HG03097 (cell line): Measurements from ENCODE around the gene ANKRD23.
"Not testable (repeated sequence)": the region's sequence is repeated elsewhere in the genome, so short reads cannot be mapped to it uniquely, and the experiment has no call there.

ENCODE experiments used
- ATAC-seq: cut with Tn5 transposase; IDR thresholded peaks from one replicate; pipeline ENCODE4 v1.9.1; 2021; ENCODE audit not compliant: unreplicated experiment, low FRiP score

The ANKRD23 gene

DNA sequence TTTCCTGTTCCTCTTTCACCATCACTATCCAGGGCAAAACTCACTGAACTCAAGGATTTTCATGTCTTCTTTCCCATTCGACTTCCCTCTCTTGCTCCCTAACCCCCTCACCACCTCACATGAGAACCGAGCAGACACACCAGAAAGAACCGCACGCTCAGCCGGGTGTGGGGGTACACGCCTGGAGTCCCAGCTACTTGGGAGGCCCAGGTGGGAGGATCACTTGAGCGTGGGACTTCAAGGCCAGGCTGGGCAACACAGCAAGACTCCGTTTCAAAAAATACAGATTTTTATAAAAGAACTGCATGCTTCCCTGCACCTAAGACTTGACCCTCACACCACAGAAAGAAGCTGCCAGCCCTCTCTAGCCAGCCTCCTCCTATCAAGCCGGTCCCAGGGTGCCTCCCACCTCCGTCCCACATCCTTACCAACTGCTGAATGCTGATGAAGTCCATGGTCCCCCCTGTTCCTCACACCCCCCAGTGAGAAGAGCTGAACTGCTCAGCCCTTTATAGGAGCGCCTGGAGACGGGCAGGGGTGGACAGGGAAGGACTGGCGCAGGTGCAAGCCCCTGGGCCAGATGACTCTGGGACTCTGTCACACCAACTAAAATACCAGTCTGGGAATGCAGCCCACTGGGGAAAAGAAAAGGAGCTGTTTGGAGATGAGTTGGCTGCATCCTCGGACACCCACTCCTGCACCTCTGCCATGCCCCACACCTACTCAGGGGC is at the start of gene ANKRD23:
ANKRD23 (minus strand) TSS at position 484 of the 731 bp plus-strand sequence; CDS start at position 455, 29 bp downstream.
- no peak for ATAC-seq

DNA sequence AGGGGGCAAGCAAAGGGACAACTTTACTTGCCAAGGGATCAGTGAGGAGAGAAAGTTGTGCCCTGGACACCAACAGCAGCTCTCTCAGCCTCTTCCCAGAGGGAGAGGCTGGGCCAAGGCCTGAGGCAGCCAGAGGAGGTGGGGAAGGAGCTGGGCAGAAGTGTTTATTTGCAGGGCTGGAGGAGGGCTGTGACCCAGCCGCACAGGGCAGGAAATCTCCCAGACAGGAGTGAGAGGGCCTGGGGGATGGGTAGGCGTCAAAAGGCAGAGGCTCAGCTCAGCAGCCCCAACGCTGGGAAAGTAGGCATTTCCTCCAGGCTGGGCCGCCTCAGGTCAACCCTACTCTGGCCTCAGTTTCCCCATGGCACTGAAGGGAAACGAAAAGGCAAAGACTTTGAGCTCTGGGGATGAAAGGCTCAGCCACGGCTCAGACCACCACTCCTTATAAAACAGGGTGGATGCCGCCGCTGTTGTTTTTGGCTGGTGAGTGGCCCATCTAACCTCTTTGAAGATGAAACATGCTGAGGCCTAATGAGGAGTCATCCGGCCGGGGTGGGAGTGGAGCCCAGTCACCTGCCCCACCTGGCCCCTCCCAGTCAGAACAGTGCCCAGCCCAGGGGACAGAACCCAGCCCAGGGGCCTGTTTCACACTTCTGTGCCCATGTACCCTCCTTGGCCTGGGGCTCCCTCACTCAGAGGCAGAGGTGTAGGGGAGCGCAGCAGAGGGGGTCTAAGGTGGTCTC is 47.9 kb upstream of the ANKRD23 start:
- no peak for ATAC-seq

DNA sequence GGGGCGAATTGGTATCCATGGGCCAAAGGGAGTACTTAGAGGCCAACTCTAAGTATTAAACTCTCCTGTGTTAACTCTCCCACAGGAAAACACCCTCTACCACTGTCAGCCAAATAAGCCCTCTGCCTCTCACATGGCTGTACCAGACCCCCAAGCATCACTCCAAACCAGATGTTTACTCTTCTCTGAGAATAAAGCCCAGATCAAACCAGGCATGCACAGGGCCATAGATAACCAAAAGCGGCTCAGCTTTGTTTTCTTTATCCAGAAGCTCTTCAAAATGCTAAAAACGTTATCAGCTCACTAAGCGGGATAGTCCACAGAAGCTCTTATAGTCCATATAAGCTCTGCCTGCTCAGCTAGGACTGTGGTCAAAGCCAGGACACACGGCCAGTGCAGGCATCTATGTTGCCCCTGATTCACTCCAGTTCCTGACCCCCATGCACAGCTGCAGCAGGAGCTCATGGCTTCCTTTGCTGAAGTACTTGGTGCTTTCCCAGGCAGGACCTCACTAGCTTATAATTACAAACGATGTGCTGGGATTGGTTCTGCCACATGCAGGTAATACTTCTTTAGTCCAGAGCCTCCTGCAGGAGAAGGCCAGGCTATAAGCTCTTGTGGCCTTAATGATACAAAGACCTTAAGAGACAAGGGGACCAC is 47.0 kb upstream of the ANKRD23 start:
- no peak for ATAC-seq

DNA sequence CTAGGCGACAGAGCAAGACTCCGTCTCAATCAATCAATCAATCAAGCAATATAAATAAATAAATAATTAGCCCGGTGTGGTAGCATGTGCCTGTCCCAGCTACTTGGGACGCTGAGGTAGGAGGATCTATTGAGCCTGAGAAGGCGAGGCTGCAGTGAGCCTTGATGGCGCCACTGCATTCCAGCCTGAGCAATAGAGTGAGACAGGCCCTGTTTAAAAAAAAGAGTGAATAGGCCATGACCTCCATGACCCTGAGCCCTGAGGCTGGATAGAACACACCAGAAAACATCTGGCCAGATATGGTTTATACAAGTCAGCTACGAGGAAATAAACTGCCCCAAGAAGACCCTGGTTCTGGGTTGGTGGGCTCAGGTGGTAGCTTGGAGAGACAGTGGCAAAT is 46.4 kb upstream of the ANKRD23 start:
- ATAC-seq, result no peak

GRCh38 chr2:96889502-96889901 is 45.7 kb upstream of the ANKRD23 start:
- ATAC-seq, result not testable (repeated sequence)

GRCh38 chr2:96888072-96889011 is 44.5 kb upstream of the ANKRD23 start:
- ATAC-seq, result no peak

DNA sequence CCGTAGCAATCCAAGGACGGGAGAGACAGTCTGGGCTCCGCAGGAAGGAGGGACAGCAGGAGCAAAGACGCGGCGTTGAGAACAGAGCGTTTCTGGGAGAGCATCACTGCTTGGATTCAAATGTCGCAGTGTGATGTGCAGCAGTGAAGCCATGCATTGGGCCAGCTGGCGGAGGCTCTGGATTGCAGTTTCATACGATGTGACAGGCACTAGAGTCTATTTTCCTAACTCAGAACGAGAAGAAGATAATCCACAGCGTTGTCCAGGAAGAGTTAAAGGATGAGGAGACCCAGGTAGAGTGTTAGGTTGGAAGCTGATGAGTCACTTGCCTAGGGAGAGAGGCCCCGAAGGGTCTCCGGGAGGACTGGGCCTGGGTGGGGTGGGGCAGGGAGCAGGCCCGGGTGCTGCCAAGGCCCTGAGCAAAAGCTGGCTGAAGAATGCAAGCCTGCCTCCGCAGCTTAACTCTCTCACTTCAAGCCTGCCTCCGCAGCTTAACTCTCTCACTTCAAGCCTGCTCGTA is 43.7 kb upstream of the ANKRD23 start:
- no peak for ATAC-seq

DNA sequence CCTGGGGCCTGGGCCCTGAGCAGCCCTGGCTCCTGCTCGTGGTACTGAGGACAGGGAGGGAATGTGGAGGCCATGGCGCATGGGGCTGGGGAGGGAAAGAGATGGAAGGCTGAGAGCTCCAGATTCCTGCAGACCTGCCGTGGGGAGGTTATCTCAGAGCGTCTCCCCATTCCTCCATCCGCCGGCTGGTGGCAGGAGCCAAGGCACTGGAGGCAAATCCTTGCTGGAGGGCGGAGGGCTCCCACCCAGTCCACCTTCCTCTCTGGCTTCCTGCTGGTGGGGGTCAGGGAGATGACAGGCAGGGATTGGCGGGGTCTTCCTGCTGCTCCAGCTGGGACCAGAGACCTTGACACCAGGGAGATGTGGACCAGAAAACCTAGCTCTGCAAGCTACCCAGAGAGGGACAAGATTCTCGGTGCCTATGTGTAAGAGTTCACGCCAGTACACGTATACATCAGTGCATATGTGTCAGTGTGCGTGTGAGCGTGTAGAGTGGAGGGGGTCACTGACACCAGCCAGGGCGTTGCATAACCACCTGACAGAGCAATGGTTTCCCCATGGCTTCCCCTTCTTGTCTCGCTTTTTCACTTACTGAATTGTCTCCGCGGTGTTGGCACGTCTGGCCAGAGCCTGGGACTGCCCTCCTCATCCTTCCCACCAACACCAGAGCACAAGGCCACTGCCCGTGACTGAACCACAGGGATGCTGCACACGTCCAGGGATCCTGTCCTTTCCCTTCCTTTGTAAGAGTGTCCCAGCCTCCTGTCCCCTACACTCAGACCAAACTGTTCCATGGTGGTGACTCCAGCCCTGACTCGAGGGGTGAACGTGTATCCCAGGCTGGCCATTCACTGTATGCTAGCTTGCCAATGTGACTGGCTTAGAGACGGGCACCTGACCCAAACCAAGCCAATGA is 41.9 kb upstream of the ANKRD23 start:
- no peak for ATAC-seq

- ATAC-seq, result no peak
These were observed 40.7 kb upstream of the ANKRD23 start for GRCh38 chr2:96884299-96885094.

DNA sequence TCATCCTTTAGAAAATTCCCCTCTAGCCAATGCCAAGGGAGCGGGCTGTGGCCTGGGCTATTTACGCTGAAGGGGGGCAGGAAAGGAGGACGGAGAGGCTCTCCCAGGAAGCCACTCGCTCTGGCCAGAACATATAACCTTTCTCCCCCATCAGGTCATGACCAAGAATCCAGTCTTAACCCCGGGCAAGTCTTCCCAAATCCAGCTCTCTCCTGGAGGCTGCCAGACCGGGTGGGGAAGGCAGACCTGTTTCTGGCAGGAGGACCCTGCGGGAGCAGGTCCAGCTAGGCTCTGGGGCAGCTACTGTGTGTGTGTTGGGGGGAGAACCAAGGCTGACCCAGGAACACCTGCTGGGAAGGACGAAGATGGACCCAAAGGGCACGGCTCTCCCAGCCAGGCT is 39.5 kb upstream of the ANKRD23 start:
- ATAC-seq, result no peak

- no peak for ATAC-seq
These were observed 39.1 kb upstream of the ANKRD23 start for GRCh38 chr2:96882906-96883305.

DNA sequence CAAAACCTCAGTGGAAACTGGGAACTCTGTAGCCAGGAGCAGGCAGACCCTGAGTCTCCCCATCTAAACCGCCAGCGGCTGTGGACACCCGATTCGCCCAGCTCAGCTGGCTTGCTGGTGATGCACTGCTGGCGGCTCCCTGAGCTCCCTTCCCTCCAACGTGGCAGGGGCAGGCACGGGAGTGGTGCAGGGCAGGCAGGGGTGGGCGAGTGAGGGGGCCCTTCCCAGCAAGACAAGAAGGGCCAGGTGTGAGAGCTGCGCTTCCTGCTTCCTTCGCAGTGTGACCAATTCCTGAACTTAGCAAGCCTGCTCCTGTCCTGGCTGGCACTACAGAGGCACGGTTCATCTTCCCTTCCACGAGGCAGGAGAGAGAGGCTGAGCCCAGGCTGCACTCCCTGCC is 38.4 kb upstream of the ANKRD23 start:
- no peak for ATAC-seq

- ATAC-seq, result no peak
These were observed 37.8 kb upstream of the ANKRD23 start for GRCh38 chr2:96881349-96882195.

DNA sequence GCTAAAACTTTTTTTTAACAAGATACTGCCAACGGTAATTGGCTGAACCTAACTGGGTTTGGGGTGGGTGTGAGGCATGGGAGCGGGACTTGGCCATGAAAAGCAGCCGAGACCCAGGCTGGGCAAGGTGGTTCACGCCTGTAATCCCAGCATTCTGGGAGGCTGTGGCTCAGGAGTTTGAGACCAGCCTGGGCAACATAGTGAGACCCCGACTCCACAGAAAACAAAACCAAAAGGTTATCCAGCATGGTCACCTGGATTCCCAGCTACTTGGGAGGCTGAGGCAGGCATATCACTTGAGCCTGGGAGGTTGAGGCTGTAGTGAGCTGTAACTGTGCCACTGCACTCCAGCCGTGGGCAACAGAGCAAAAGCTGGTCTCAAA is 37.1 kb upstream of the ANKRD23 start:
- no peak for ATAC-seq

GRCh38 chr2:96879545-96880040 is 35.8 kb upstream of the ANKRD23 start:
- ATAC-seq, result no peak

DNA sequence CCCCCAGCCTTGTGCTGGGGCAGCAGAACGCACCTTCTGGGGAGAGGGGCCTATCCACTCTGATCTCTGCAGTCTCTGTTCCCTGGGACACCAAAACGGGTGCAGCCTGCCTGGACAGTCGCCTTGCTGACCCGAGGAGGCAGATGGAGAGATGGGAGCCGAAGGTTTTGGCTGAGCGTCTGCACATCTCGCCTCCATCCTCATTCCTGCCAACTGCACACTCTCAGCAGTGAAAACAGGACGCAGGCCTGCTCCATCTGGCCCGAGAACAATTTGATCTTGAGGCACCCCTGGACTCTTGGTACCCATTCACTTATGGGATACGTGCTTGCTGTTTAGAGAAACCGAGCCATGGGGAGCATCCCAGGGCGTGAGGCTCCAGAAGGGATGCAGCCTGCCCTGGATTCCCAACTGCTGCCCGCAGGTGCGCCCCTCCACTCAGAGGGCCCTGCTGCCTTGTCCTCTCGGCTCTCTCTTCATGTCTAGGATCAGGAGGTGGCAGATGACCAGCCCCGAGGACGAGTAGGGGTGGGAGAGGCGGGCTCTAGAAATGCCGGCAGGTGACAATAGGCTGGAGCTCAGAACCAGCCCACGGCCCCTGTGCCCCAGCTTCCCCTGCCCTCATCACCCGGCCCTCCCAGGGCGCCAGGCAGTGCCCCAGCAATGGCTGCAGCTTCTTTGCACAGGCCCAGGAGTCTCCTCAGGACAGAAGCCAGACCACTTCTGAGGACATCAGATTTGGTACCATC is 35.1 kb upstream of the ANKRD23 start:
- no peak for ATAC-seq

DNA sequence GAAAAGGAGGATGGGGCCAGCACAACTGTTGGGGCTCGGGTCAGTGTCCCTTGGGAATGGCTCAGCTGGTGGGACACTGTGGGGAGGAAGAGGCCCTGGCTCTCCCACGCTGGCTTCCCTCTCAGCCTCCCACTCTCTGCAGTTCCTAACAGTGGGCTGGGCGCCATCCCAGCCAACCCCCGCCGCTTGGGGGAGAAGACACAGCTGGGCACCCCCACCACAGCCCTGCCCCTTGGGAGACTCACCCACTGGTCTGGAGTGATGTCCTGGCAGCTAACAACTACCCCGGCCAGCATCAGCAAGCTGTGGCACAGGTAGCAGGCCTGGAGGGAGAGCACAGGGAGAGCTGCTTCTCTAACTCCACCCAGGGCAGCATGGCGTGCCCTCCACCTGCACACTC is 34.4 kb upstream of the ANKRD23 start:
- no peak for ATAC-seq
